GM18867 (cell line): ENCODE data around the gene GULP1.

Source experiments
- ATAC-seq: cut with Tn5 transposase; IDR thresholded peaks from one replicate; pipeline ENCODE4 v1.9.1; 2021; ENCODE audit warnings: mild to moderate bottlenecking, moderate library complexity; ENCODE audit not compliant: unreplicated experiment

GULP1 gene

DNA sequence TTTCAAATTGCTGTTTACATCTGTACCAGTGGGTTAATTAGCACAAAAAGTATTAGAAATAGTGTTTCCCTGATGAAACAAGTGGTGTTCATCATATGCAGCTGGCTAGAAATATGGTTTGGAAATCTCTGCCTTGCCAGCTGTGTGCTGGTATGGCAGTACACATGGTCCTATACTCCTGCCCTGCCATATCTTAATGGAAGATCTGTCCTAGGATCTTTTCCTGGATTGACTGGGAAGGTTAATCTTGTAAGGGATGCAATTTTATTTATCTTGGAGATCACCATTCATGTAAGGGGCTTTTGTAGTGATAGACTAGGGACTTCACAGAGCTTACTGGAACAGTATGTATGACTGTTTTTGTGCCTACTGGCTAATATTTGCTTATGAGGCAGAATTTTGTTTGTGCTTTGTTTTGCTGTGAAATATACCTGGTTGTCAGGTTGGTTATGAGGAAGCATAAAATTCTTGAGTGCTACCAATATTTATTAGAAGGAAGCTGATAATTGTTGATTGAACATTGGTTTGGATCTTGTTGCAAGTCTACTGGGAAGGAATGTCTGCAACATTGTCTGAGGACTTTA, 73.5 kb downstream of the GULP1 start:
- no peak for ATAC-seq

DNA sequence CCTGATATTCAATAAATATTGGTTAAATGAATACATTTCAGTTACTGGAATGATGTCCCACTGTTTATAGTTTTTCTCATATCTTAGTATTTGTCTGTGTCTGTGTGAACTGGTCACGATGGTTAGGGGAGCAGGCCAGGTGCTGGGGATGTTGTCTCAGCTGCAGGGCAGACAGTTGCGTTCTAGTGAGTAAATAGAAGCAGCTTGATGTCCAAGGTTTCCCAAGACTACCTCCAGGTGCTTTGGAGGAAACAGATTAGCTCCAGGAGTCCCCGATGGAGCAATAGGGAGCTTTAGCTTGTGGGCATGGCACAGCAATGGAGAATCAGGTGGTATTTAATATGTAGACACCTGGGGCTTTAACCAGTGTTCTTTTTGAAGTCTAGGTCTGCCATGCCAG, 75.5 kb downstream of the GULP1 start:
- no peak for ATAC-seq

DNA sequence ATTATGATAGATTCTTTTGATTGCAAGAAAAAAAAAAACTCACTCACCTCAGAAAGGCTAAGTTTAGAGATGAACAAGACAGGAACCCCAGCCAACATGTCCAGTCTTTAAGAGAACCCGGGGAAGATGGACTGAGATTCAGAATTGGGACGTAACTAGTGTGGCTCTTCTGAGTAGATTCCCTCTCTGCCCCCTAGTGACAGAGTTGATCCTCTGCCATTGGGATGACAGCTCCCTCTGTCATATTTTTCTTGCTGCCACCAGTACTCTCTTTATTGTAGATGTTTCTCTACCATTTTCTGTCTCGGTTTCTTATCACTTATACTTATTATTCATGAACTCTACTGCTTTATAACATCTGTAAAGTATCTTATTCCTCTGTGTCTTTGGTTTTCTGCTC, 77.7 kb downstream of the GULP1 start:
- ATAC-seq, result peak; percentile 96

DNA sequence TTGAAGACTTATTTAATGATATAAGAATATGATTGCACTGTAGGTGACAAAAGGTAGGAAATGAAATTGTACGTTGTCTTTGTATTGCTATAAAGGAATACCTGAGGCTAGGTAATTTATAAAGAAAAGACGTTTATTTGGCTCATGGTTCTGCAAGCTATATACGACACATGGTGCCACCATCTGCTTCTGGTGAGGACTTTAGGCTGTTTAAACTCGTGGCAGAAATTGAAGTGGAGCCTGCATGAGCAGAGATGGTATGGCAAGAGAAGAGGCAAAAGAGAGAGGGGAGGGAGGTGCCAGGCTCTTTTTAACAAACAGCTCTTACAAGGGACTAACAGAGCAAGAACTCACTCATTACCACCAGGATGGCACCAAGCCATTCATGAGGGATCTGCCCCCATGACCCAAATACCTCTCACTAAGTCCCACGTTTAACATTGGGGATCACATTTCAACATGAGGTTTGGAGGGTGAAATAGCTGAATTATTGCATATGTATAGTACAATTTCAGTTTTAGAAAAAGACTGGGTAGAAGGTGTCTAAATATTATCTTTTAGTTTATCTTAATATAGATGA, 86.8 kb downstream of the GULP1 start:
- ATAC-seq, result no peak

DNA sequence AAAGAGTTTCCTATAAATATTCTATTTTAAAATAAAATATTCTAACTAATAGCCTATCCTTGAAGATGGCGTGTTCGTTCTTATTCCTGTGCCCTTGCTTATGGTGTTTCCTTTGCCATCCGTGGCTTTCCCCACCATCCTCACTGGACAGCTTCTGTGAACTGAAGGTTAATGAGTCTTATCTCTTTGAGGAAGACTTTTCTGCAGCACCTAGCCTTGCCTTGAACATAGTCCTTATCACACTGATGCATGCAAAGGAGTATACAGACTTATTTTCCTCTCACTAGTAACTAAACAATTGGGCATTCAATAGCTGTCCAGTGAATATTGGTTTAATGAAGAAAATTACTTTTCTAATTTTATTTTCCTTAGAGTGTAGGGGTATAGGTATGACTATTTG, 88.1 kb downstream of the GULP1 start:
- ATAC-seq, result no peak

DNA sequence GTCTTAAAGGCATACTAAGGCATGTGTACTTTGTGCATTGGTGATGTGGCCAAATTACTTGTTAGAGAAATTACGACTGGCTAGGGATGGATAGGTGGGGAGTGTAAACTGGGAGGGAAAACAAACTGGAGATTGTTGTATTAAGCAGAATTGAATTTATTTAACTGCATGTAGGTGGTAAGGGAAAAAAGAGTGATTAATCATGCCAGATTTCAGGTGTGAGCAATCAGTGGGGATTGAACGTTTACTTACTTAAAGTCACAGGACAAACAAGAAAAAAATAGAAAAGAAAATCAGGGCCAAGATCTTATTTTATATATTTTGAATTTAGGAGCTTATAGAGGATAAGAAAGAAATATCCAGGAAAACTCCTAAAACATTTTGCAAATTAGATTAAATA, 88.6 kb downstream of the GULP1 start:
- ATAC-seq, result no peak

DNA sequence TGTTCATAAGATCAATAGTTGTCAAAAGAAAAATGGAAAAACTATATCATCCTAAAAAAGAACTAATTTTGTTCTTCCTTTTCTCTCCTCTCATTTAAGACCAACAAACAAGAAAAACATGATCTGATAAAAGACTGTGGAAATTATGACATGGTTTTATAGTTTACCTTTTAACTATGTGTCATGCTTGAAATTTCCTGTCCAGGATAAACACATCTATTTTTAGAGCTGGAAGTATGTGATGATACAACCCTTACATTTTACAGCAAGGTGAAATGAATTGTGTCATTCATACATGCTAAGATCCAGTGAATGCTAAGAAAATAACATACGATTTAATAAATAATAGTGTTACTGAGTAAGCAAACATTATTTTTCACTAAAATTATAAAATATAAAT, 89.9 kb downstream of the GULP1 start:
- ATAC-seq, result no peak

DNA sequence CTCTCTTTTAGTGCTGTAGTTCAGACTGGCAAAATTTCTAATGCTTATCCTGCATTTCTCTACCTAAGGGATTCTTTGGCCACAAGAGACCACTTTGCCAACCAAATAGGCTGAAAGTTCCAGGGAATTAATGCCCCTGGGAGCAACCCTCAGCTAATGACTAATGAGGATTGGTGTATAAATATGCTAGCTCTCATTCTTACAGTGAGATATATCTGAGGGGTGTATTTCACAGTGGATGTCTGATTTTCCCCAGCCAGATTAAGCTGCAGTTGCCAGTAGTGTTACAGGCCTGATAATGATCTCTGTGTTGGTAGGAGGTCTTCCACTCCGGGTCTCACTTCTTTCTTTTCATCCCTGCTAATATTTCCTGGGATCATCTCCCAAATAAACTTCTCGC, 90.4 kb downstream of the GULP1 start:
- ATAC-seq, result no peak

DNA sequence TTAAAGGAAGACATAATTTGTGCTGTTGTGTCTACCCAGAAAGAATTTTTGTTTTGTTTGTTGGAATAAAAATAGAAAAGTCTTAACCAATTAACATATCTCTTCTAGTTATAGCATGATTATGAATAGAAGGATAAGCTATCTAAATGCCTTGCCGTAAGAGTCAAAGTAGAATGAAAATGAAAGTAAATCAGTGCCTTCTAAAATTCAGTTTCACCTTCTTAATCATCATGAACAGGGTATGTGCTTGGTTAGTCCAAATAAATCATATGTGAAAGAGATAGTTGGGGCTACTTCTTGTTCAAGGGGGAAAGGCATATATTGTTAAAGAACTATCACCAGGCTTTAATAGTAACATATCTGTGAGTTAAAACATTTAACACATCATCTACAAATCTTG, 91.5 kb downstream of the GULP1 start:
- no peak for ATAC-seq

DNA sequence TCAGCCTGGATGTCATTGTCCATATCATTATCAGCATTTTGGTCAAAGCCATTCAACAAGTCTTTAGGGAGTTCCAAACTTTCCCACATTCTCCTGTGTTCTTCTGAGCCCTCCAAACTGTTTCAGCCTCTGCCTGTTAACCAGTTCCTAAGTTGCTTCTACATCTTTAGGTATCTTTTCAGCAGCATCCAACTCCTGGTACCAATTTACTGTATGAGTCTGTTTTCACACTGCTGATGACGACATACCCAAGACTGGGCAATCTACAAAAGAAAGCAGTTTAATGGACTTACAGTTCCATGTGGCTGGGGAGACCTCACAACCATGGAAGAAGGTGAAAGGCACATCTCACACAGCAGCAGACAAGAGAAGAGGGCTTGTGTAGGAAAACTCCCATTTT, 94.2 kb downstream of the GULP1 start:
- no peak for ATAC-seq

DNA sequence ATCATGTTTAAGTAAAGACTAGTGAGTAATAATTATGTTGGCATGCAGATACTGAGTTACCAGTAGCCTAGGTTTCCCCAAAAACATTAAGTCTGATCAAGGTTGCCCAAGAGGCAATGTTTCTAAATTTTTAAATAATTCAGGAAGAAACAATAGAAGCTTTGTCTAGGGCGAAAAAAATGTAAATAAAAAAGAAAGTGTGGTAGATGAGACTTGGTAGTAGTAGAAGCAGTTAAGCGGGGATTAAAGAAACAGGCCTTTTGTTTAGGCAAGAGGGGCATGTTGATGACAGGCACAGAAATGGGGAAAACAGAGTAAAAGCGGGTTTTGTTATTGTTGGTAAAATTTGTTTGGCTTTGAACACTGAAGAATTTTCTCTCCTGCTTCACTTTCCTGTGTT, 97.2 kb downstream of the GULP1 start:
- no peak for ATAC-seq

DNA sequence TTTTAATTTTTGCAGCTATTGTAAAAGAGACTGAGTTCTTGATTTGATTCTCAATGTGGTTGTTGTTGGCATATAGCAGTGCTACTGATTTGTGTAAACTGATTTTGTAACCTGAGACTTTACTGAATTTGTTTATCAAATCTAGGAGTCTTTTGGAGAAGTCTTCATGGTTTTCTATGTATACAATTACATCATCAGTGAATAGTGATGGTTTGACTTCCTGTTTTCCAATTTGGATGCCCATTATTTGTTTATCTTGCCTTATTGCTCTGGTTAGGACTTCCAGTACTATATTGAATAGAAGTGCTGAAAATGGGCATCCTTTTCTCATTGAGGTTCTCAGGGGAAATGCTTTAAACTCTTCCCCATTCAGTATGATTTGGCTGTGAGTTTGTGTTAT, 99.7 kb downstream of the GULP1 start:
- no peak for ATAC-seq

DNA sequence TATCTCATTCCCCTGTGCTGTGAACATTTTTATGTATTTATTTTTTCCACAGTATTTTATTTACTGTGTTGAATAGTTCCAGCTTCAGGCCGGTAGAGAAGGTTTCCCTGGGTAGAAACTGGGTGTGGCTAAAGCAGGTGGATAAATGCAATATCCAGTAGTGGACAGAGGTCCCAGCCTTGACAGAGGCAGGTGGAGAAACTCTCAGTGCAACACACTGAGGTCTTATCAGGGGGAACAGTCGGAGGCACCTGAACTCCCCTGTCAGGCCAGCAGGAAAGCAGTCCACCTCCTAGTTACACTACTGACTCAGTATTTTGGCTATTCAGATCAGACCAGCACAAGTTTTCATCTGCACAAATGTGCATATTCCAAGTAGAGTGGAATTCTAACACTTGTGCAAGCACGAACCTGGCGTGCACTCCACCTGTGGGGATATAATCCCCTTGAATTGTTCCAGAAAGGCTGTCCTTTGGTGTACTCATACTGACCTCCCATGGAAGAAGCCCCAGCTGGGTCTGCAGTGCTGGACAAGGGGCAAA, 103.3 kb downstream of the GULP1 start:
- ATAC-seq, result no peak

DNA sequence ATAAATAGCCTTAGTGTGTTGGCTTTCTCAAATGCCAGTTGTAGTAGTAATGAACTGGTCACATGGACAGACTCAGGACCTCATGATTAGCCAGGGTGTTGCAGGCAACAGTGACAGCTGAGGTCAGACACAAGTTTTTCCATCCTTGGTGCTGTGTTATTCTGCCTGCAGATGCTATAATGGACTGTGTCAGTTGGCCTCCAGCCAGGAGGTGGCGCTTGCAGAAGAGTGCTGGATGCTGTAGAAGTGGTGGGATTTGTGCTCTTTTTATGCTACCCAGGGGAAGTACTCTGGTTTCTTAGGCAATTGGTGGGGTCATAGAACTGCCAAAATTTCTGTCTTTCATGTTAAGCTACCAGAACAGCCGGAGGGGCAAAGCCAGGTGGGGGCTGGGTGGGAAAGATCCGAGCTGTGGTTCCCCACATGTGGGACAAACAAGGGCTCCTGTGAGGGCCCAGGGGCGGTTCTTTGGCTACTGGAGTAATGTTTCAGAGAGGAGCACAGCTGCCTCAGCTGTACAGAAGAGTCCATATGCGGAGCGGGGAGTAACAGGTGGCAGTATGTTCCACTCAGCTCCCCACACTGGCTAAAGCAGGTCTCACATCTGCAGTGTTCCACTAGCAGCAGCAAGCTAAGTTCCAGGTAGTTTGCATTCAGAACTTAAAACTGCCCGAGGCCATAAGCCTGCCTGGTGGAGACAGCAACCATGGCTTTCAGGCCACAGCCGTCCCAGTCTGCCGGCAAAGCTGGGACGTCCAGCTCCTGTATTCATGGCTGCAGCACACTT, 104.4 kb downstream of the GULP1 start:
- ATAC-seq, result peak; percentile 45

DNA sequence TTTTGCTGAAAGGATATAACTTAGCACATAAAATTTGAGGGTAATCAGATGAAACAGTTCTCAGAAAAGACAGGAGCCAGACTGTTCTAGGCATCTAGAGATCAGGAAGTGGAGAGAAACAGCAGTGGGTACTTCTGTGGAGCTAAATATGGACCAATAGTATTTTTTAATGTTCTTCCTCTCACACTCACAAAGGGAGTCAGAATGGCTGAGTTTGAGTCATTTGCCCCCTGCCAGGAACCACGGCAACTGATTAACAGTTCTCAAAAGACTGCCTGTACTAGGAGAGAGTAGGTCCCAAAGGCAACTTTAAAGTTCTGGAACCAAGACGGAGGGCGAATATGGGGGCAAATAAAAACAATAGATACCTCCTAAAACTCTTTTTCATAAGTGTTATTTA, 107.5 kb downstream of the GULP1 start:
- ATAC-seq, result no peak

DNA sequence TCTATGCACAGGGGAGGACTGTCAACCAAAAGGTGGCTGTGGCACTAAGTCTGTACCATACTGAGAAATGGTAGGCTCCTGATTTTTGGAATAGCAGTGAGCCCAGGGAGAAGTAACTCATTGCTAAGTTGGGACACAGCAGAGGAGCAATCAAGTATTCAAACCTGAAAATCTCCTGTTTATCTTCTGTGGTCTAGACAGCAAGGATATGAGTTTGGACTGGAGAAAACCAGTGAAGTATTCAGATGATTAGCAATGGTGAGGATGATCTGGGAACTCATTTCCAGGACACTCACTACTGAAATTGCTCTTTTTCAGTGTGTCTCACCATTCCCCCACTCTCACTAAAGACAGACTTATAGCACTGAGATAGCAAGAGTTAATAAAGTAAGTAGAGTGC, 112.0 kb downstream of the GULP1 start:
- no peak for ATAC-seq

DNA sequence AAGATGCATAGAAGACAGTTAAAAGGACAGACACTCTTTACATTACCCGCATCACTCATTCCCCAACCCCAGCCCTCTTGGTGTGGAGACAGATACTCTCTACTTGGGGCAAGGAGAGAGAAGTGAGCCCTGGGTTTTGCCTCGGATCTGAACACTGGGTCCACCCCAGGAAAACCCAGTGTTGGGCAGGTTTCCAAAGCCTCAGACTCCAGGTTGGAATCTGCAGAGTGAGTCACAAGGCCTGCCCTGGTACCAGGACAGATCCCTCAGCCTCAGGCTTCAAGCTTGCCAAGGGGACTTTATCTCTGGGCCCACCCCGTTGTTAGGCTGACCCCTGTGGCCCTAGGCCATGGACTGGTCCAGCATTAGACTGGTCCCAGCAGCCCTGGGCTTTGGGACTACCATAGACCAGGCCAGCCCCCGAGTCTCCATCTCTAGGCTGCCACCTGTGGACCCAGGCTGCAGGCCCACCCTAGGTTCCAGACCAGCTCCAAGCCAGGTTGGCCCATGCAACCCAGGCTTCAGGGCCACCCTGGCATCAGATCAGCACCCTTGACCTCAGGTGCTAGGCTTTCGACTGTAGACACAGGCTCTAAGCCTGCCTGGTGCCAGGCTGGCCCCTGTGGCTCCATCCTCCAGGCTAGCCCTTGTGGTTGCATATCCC, 112.8 kb downstream of the GULP1 start:
- ATAC-seq, result no peak

DNA sequence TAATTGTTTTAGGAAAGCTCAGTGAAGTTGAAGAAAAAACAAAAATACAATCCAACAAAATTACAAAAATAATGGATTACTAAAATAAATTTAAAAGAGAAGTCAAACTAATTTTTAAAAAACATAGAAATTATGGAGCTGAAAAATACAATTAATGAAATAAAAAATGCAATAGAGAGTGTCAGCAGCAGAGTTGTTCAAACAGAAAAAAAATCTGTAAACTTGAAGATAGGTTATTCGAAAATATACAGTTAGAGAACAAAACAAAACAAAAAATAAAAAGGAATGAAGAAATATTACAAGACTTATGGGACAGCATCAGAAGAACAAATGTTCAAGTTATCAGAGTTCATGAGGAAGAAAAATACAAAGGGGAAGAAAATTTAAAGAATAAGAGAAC, 114.7 kb downstream of the GULP1 start:
- ATAC-seq, result no peak

DNA sequence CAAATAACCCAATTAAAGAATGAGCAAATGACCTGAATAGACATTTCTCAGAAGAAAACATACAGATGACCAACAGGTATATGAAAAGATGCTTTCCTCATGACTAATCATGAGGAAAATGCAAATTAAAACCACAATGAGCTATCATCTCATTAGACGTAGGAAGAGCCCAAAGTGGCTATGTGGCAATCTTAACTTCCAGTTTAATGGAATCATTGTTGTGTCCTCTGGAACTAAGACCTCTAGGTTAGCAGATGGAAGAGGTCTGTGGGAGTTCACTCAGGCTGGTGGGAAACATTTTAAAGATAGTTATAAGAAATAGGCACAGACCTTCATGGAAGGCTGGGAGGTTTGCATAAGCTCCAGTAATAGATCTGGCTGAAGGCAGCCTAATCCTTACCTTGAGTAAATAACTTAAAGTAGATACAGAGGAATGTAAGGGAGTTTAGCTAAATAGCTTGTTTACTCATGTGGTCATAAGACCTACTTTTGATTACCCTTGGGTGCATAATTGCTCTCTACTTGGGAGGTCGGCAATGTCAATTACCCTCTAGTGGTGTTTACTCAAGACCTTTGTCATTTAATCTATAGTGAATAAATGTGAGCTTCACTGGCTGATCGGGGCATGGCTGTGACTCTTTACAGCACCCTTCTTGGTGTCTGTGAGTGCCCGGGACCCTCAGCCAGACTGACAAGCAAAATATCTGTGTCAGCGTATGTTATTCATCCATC, 119.0 kb downstream of the GULP1 start:
- ATAC-seq, result no peak

DNA sequence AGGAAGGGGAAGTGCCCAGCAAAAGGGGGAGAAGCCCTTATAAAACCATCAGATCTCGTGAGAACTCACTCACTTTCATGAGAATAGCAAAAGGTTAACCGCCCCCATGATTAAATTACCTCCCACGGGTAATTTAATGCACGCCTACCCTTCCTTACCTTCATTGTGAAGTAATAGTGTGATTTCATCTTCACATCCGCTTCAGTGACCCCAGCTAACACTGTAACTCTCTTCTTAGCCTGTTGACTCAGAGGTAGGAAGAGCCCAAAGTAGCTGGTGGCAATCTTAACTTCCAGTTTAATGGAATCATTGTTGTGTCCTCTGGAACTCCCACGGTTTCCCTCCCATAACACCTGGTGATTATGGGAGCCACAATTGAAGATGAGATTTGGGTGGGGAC, 120.5 kb downstream of the GULP1 start:
- ATAC-seq, result no peak

DNA sequence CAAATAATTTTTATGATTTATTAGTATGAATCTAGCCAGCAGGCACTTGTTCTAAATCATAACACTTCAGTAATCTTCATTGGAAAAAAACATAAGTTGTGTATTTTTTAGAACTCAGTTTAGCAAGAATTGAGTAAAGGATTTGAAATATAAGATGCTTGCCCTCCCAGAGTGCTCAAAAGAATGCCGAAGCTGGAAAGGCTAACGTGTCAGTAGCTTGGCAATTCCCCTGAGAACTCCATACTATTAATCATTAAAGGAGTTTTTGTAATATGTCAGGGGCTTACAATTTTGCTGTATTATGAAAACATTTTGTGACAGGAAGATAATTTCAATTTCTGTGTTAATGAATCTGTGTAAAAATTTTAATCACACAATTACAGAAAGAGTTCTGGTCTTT, 122.7 kb downstream of the GULP1 start:
- no peak for ATAC-seq
